Measurements from ENCODE around the gene BCL2L1. TPM values are rescaled to one million over a fixed set of nuclear protein-coding genes. Genes with fewer than 3 reads are reported as not detected.

Gene BCL2L1
- polyA plus RNA-seq, 1 of the 3 experiments (the other 2 are of a cell fraction) = 99.9 TPM

DNA sequence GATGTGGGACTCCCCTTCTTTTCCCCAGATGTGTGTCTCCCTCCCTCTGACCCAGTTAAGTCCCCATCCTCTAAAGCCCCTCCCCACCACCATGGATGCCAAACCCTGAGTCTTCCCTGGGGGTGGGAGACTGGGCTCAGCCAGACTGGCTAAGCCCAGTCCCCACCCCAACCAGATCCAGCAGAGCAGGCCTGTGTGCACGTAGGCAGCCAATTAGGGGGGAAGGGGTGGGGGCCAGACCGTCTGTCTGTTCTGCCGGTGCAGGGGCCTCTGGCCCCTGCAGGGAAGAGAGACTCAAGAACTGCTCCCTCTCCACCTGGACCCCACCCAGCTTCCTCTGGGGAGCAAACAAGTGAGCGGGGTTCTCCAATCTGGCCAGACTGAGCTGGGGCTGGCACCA lies 84.4 kb downstream of the BCL2L1 start (continued):
- TF ChIP-seq, protein P1, sequence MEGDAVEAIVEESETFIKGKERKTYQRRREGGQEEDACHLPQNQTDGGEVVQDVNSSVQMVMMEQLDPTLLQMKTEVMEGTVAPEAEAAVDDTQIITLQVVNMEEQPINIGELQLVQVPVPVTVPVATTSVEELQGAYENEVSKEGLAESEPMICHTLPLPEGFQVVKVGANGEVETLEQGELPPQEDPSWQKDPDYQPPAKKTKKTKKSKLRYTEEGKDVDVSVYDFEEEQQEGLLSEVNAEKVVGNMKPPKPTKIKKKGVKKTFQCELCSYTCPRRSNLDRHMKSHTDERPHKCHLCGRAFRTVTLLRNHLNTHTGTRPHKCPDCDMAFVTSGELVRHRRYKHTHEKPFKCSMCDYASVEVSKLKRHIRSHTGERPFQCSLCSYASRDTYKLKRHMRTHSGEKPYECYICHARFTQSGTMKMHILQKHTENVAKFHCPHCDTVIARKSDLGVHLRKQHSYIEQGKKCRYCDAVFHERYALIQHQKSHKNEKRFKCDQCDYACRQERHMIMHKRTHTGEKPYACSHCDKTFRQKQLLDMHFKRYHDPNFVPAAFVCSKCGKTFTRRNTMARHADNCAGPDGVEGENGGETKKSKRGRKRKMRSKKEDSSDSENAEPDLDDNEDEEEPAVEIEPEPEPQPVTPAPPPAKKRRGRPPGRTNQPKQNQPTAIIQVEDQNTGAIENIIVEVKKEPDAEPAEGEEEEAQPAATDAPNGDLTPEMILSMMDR (IDR thresholded peaks at IDR 0.05) = no peak
- peak; percentile 66; the same call in 1 of the 2 replicates for TF ChIP-seq FOXJ3 (CRISPR knock-in tag; IDR thresholded peaks at IDR 0.05)

DNA sequence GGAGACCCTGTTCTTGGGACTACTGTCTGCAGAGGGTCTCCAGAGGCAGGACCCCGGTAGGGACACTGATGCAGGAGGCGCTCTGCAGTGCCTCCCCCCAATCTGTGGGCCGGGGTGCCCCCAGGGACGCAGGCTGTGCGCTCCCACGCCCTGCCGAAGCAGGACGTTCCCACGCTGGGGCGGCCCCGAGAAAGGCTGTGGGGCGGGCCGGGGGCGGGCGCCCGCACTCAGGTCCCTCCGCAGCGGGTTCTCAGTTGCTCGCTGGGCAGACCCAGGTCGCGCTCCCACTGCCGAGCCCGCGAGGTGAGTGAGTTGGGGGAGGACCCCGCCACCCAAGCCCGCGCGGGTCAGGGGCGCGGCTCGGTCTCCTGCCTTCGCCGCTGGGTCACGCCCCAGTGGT lies 85.0 kb downstream of the BCL2L1 start, which contains the start of gene COX4I2:
Gene COX4I2 (plus strand): TSS at position 253 of the 400 bp plus-strand sequence. CDS start 1,106 bp downstream, outside the sequence.
- Histone ChIP-seq H3K36me3 (replicated peaks in 1 of 2; ENCODE audit: control insufficient read depth in 1 of 2, insufficient read depth in 2 of 2, low read length in 1 of 2) (no peaks in the 10 kb centered on the region), H3K9me2 (no peaks in the 10 kb centered on the region), H3K79me2 (ENCODE audit: insufficient read depth) (no peaks in the 10 kb centered on the region), H3K9me3 (no peaks in the 10 kb centered on the region), H3K27me3 (ENCODE audit: insufficient read depth) (no peaks in the 10 kb centered on the region), H3K4me1 (ENCODE audit: control insufficient read depth in 1 of 2, insufficient read depth in 2 of 2, low read depth in 1 of 2, low read length in 1 of 2) (peaks cover 0 to 31% of the 10 kb centered on the region in 2 experiments; a peak in 2 of 4 replicates), H3K27ac (ENCODE audit: low read depth in 2 of 2, low read length in 1 of 2) (peak within 1 kb of the TSS in 1 of 2 experiments; percentile 88; a peak in 2 of 4 replicates), H2AFZ (ENCODE audit: low read depth) (no peak within 1 kb of the TSS), H3F3A (replicated peaks; ENCODE audit: insufficient read depth) (no peaks in the 10 kb centered on the region), H3K4me3 (ENCODE audit: low read depth in 2 of 2, low read length in 1 of 2) (no peak within 1 kb of the TSS), H4K20me1 (ENCODE audit: insufficient read depth) (no peaks in the 10 kb centered on the region), H3K9ac (no peak within 1 kb of the TSS), H3K4me2 (no peak within 1 kb of the TSS)
- 66% methylated on average over 15 of the region's 34 CpGs for WGBS (ENCODE audit: low lambda C conversion rate)
- CTCF ChIA-PET = interaction anchor here (1.5 to 3.9 kb wide), 3 partner anchors 16 to 25 kb away, joined by 6 to 21 read pairs (median 9); no protein-coding TSS in a partner anchor
- POLR2A ChIA-PET = no interaction called here
- peak; percentile 61 for DNase-seq
- TF ChIP-seq ELF1 (IDR thresholded peaks at IDR 0.05) = no peak
- TF ChIP-seq SMC3 (IDR thresholded peaks at IDR 0.05; ENCODE audit: low read depth, low read length) = no peak
- TF ChIP-seq GABPA (IDR thresholded peaks at IDR 0.05; ENCODE audit: low read depth) = no peak

DNA sequence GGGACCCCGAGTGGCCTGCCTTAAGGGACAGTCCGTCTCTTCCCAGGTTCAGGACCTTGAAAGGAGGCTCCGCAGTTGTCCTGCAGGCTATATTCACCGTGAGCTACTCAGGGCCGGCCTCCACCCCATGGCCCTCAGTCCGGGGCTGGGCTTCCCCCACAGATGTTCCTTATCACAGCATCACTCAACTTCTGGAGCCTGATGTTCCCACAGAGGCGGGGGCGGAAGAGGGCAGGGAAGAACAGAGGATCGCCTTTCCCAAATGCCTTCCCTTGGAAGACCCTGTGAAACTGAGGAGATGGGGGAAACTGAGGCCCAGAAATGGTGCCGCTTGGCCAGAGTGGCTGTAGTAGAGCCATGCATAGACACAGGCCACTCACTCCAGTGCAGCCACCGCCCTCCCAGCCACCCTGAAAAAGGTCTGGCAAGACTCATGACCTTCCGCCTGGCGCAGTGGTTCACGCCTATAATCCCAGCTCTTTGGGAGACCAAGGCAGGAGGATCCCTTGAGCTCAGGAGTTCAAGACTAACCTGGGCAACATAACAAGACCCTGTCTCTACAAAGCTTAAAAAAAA lies 89.2 kb downstream of the BCL2L1 start:
- no peak overlapping the region for H2AFZ ChIP-seq (ENCODE audit: low read depth)
- H3K79me2 ChIP-seq (ENCODE audit: insufficient read depth) = no peaks in the 10 kb centered on the region
- no peaks in the 10 kb centered on the region for H3K27me3 ChIP-seq (ENCODE audit: insufficient read depth)
- no peak overlapping the region for H3K9ac ChIP-seq
- TF ChIP-seq, protein P2, sequence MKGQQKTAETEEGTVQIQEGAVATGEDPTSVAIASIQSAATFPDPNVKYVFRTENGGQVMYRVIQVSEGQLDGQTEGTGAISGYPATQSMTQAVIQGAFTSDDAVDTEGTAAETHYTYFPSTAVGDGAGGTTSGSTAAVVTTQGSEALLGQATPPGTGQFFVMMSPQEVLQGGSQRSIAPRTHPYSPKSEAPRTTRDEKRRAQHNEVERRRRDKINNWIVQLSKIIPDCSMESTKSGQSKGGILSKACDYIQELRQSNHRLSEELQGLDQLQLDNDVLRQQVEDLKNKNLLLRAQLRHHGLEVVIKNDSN (IDR thresholded peaks at IDR 0.05; ENCODE audit: borderline replicate concordance, low read depth) = no peak
- TF ChIP-seq, protein P3, sequence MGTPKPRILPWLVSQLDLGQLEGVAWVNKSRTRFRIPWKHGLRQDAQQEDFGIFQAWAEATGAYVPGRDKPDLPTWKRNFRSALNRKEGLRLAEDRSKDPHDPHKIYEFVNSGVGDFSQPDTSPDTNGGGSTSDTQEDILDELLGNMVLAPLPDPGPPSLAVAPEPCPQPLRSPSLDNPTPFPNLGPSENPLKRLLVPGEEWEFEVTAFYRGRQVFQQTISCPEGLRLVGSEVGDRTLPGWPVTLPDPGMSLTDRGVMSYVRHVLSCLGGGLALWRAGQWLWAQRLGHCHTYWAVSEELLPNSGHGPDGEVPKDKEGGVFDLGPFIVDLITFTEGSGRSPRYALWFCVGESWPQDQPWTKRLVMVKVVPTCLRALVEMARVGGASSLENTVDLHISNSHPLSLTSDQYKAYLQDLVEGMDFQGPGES (IDR thresholded peaks at IDR 0.05; ENCODE audit: low read depth, low read length) = no peak
- no peak for TF ChIP-seq ELF1 (IDR thresholded peaks at IDR 0.05)
- TF ChIP-seq JUND (IDR thresholded peaks at IDR 0.05) = no peak
- TF ChIP-seq RAD21 (IDR thresholded peaks at IDR 0.05; ENCODE audit: low read length) = no peak
- no peak for TF ChIP-seq NFIC (IDR thresholded peaks at IDR 0.05; ENCODE audit: borderline replicate concordance)
- no peak for TF ChIP-seq EZH2phosphoT487 (IDR thresholded peaks at IDR 0.05; ENCODE audit: borderline replicate concordance, low read depth)
- TF ChIP-seq TCF12 (IDR thresholded peaks at IDR 0.05) = no peak
- no peak for TF ChIP-seq SMC3 (IDR thresholded peaks at IDR 0.05; ENCODE audit: low read depth, low read length)
- TF ChIP-seq RCOR1 (IDR thresholded peaks at IDR 0.05; ENCODE audit: low read length) = no peak
- no peak for TF ChIP-seq EP300 (IDR thresholded peaks at IDR 0.05; ENCODE audit: borderline replicate concordance in 1 of 2, low read depth in 1 of 2, low read length in 1 of 2)
- TF ChIP-seq, protein P4, sequence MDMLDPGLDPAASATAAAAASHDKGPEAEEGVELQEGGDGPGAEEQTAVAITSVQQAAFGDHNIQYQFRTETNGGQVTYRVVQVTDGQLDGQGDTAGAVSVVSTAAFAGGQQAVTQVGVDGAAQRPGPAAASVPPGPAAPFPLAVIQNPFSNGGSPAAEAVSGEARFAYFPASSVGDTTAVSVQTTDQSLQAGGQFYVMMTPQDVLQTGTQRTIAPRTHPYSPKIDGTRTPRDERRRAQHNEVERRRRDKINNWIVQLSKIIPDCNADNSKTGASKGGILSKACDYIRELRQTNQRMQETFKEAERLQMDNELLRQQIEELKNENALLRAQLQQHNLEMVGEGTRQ (IDR thresholded peaks at IDR 0.05; ENCODE audit: borderline replicate concordance, low read depth, low read length) = no peak
- no peak for TF ChIP-seq TEAD4 (IDR thresholded peaks at IDR 0.05; ENCODE audit: borderline replicate concordance, insufficient read depth)
- no peak for TF ChIP-seq GABPA (IDR thresholded peaks at IDR 0.05; ENCODE audit: low read depth)
- TF ChIP-seq YY1 (IDR thresholded peaks at IDR 0.05; ENCODE audit: low read depth) = no peak
- TF ChIP-seq FOSL2 (IDR thresholded peaks at IDR 0.05; ENCODE audit: borderline replicate concordance, low read depth) = no peak
- H3K36me3 ChIP-seq (replicated peaks in 1 of 2; ENCODE audit: control insufficient read depth in 1 of 2, insufficient read depth in 2 of 2, low read length in 1 of 2) = no peaks in the 10 kb centered on the region
- peaks cover 4% of the 10 kb centered on the region for H3F3A ChIP-seq (replicated peaks; ENCODE audit: insufficient read depth)
- ChIA-PET CTCF (interaction anchor here (0.7 to 6.7 kb wide), 26 partner anchors 10 to 209 kb away, joined by 3 to 84 read pairs (median 4); partner anchors contain the start of genes BCL2L1 and ID1), POLR2A (interaction anchor here (0.8 to 2.7 kb wide), 4 partner anchors 26 to 91 kb away, joined by 3 to 12 read pairs (median 4); no protein-coding TSS in a partner anchor)
- no peaks in the 10 kb centered on the region for H3K9me2 ChIP-seq
- H4K20me1 ChIP-seq (ENCODE audit: insufficient read depth) = no peaks in the 10 kb centered on the region
- no peaks in the 10 kb centered on the region for H3K9me3 ChIP-seq
- peaks cover 0 to 18% of the 10 kb centered on the region in 2 experiments; a peak in 1 of 4 replicates for H3K4me1 ChIP-seq (ENCODE audit: control insufficient read depth in 1 of 2, insufficient read depth in 2 of 2, low read depth in 1 of 2, low read length in 1 of 2)
- no peak overlapping the region; a peak in 1 of 4 replicates for H3K27ac ChIP-seq (ENCODE audit: low read depth in 2 of 2, low read length in 1 of 2)
- DNase-seq = peak; percentile 60
- 84% methylated on average over 14 of the region's 14 CpGs for WGBS (ENCODE audit: low lambda C conversion rate)
- no peak overlapping the region for H3K4me3 ChIP-seq (ENCODE audit: low read depth in 2 of 2, low read length in 1 of 2)
- H3K4me2 ChIP-seq = no peak overlapping the region

Data from SK-N-SH (cell line).